Measurements from ENCODE around the gene PIP4K2A. TPM values are rescaled to one million over a fixed set of nuclear protein-coding genes. Genes with fewer than 3 reads are reported as not detected.
A peak's percentile ranks its signal among the peaks of the same experiment; 100 is the strongest.

PIP4K2A gene
- total RNA-seq, 1 donor from 2014 or later = 13.9 TPM

- ATAC-seq (ENCODE audit: poor library complexity) = no peak
- no peak for DNase-seq
- intact Hi-C loops (cut with DNase I) = no loop called here
These were observed 157.6 kb downstream of the PIP4K2A start for GRCh38 chr10:22556774-22557173.

GRCh38 chr10:22554461-22555182 lies 159.8 kb downstream of the PIP4K2A start:
- ATAC-seq (ENCODE audit: poor library complexity) (peak; percentile 95), DNase-seq (peak; percentile 84)
- intact Hi-C loops (cut with DNase I) = no loop called here

GRCh38 chr10:22553452-22553995 lies 160.9 kb downstream of the PIP4K2A start:
- no peak for DNase-seq
- intact Hi-C loops (cut with DNase I) = no loop called here
- ATAC-seq (ENCODE audit: poor library complexity) = no peak

GRCh38 chr10:22552888-22553378 lies 161.4 kb downstream of the PIP4K2A start:
- ATAC-seq (ENCODE audit: poor library complexity) (peak; percentile 10), DNase-seq (no peak)
- intact Hi-C loops (cut with DNase I) = no loop called here

GRCh38 chr10:22551681-22552365 lies 162.6 kb downstream of the PIP4K2A start:
- ATAC-seq (ENCODE audit: poor library complexity) = no peak
- no peak for DNase-seq
- intact Hi-C loops (cut with DNase I) = no loop called here

GRCh38 chr10:22550732-22551131 lies 163.6 kb downstream of the PIP4K2A start:
- ATAC-seq (ENCODE audit: poor library complexity) (no peak), DNase-seq (peak; percentile 61)
- intact Hi-C loops (cut with DNase I) = no loop called here

- intact Hi-C loops (cut with DNase I) = no loop called here
- DNase-seq = no peak
- ATAC-seq (ENCODE audit: poor library complexity) = no peak
These were observed 166.0 kb downstream of the PIP4K2A start for GRCh38 chr10:22548344-22548743.

- intact Hi-C loops (cut with DNase I) = no loop called here
- DNase-seq (no peak), ATAC-seq (ENCODE audit: poor library complexity) (no peak)
These were observed 168.7 kb downstream of the PIP4K2A start for GRCh38 chr10:22545643-22546042.

- DNase-seq = no peak
- ATAC-seq (ENCODE audit: poor library complexity) = peak; percentile 17
- intact Hi-C loops (cut with DNase I) = no loop called here
These were observed 169.9 kb downstream of the PIP4K2A start for GRCh38 chr10:22544325-22545068.

GRCh38 chr10:22542773-22543172 lies 171.6 kb downstream of the PIP4K2A start:
- intact Hi-C loops (cut with DNase I) = no loop called here
- ATAC-seq (ENCODE audit: poor library complexity) (peak; percentile 56), DNase-seq (no peak)

GRCh38 chr10:22541900-22542299 lies 172.5 kb downstream of the PIP4K2A start:
- DNase-seq (no peak), ATAC-seq (ENCODE audit: poor library complexity) (no peak)
- intact Hi-C loops (cut with DNase I) = no loop called here

- intact Hi-C loops (cut with DNase I) = no loop called here
- ATAC-seq (ENCODE audit: poor library complexity) (no peak), DNase-seq (no peak)
These were observed 174.6 kb downstream of the PIP4K2A start for GRCh38 chr10:22539579-22540298.

- intact Hi-C loops (cut with DNase I) = no loop called here
- ATAC-seq (ENCODE audit: poor library complexity) = peak; percentile 87
- DNase-seq = no peak
These were observed 176.6 kb downstream of the PIP4K2A start for GRCh38 chr10:22537810-22538209.

GRCh38 chr10:22536620-22537019 lies 177.8 kb downstream of the PIP4K2A start:
- DNase-seq (no peak), ATAC-seq (ENCODE audit: poor library complexity) (no peak)
- intact Hi-C loops (cut with DNase I) = no loop called here

GRCh38 chr10:22534849-22535604 lies 179.4 kb downstream of the PIP4K2A start:
- DNase-seq = no peak
- intact Hi-C loops (cut with DNase I) = no loop called here
- peak; percentile 44 for ATAC-seq (ENCODE audit: poor library complexity)

GRCh38 chr10:22531441-22531840 lies 182.9 kb downstream of the PIP4K2A start:
- ATAC-seq (ENCODE audit: poor library complexity) = no peak
- intact Hi-C loops (cut with DNase I) = no loop called here
- DNase-seq = no peak

- ATAC-seq (ENCODE audit: poor library complexity) (no peak), DNase-seq (no peak)
- intact Hi-C loops (cut with DNase I) = no loop called here
These were observed 183.4 kb downstream of the PIP4K2A start for GRCh38 chr10:22531008-22531407.

GRCh38 chr10:22527520-22527919 lies 186.9 kb downstream of the PIP4K2A start:
- no peak for DNase-seq
- ATAC-seq (ENCODE audit: poor library complexity) = no peak
- intact Hi-C loops (cut with DNase I) = no loop called here

Data from Right ventricle myocardium superior (tissue), 1 donor.